Gastrocnemius medialis (tissue), 4 donors: ENCODE data around the gene ZNF605. TPM values are rescaled to one million over a fixed set of nuclear protein-coding genes. Genes with fewer than 3 reads are reported as not detected.
"Not testable (repeated sequence)": the region's sequence is repeated elsewhere in the genome, so short reads cannot be mapped to it uniquely, and the experiment has no call there.

Source experiments
- ATAC-seq, 2 donors: fragments of 150-250 bp; one replicate each; pipeline ENCODE4 v1.9.1; 2016
- DNase-seq, 2 donors: peaks; one replicate each; pipeline ENCODE4 v3.0.0-alpha.2; 2019
- H3K27ac ChIP-seq, 4 donors: fragments of 200-600 bp; sonication (generic); 1 replicate in 1 of 4; 2 replicates in 3 of 4; pipeline ENCODE4 v1.5.1; 2016 to 2018; ENCODE audit warnings: mild to moderate bottlenecking in 2 of 4, moderate library complexity in 1 of 4
- H3K27me3 ChIP-seq, 3 donors: fragments of 200-600 bp; sonication (generic) in 2 of 3; 1 replicate in 1 of 3; 2 replicates in 2 of 3; pipeline versions ENCODE4 v1.5.1 to v1.6.0; 2016 to 2019; ENCODE audit warnings: mild to moderate bottlenecking in 1 of 3, moderate library complexity in 1 of 3
- H3K36me3 ChIP-seq, 2 donors: fragments of 200-600 bp; sonication (generic) in 1 of 2; one replicate each; pipeline ENCODE4 v1.5.1; 2017 to 2018
- H3K4me1 ChIP-seq, 2 donors: fragments of 200-600 bp; sonication (generic) in 1 of 2; one replicate each; pipeline ENCODE4 v1.5.1; 2016 to 2017; ENCODE audit warnings: mild to moderate bottlenecking in 2 of 2
- H3K4me3 ChIP-seq, 4 donors: fragments of 200-600 bp; sonication (generic) in 3 of 4; 1 replicate in 1 of 4; 2 replicates in 3 of 4; pipeline ENCODE4 v1.5.1; 2016 to 2019; ENCODE audit warnings: mild to moderate bottlenecking in 2 of 4
- H3K9me3 ChIP-seq, 3 donors: fragments of 200-600 bp; sonication (generic) in 2 of 3; 1 replicate in 1 of 3; 2 replicates in 2 of 3; pipeline ENCODE4 v1.5.1; 2016 to 2019
- POLR2A ChIP-seq, 2 donors: fragments of 450-650 bp; IDR thresholded peaks; one replicate each; pipeline ENCODE4 v1.6.1; 2017; ENCODE audit warnings: antibody characterized with exemption in 2 of 2, mild to moderate bottlenecking in 2 of 2, moderate library complexity in 2 of 2
- in situ Hi-C, 4 donors: fragments of 200-750 bp; cut with MboI; loops; one replicate each; pipeline versions ENCODE4 v1.15.0 to v1.8.0; 2017; ENCODE audit warnings: low sequenced_read_pairs in 4 of 4
- intact Hi-C: fragments of 100-400 bp; cut with DNase I; formaldehyde crosslinking; loops from one replicate; pipeline ENCODE4 v1.15.1; 2023; ENCODE audit warnings: low total_unique reads
- total RNA-seq, 4 donors: library from RNA; depleted of rRNA; stranded (reverse); fragments of >200 nt; gene quantifications; one replicate each; pipeline versions ENCODE4 v1.1.0 to v1.2.3, GENCODE V29; 2016
- TF ChIP-seq, protein P1 (sequence below), 5 experiments: fragments of 450-650 bp in 3 of 5; fragments of 200-600 bp in 2 of 5; sonication (generic) in 2 of 5; IDR thresholded peaks in 4 of 5; conservative IDR thresholded peaks in 1 of 5; 1 replicate in 4 of 5; 2 replicates in 1 of 5; pipeline ENCODE4 v1.5.1; 2016 to 2019; ENCODE audit warnings: antibody characterized with exemption in 5 of 5, mild to moderate bottlenecking in 3 of 5, moderate library complexity in 3 of 5

ZNF605 gene
- total RNA-seq, 4 donors from 2014 or later: 2.1 to 4.6 (median 2.2) TPM

- ATAC-seq (peak; percentile 92 to 96), DNase-seq (peak; percentile 75 to 82)
- Histone ChIP-seq H3K27ac (peak overlapping the region; percentile 49 to 69 (median 60)), H3K9me3 (peaks cover 0 to 18% (median 3%) of the 10 kb centered on the region in 3 donors), H3K36me3 (no peaks in the 10 kb centered on the region), H3K27me3 (peaks cover 0 to 18% (median 7%) of the 10 kb centered on the region in 3 donors), H3K4me1 (no peaks in the 10 kb centered on the region), H3K4me3 (peak overlapping the region; percentile 53 to 59 (median 58))
- TF ChIP-seq, protein P1, sequence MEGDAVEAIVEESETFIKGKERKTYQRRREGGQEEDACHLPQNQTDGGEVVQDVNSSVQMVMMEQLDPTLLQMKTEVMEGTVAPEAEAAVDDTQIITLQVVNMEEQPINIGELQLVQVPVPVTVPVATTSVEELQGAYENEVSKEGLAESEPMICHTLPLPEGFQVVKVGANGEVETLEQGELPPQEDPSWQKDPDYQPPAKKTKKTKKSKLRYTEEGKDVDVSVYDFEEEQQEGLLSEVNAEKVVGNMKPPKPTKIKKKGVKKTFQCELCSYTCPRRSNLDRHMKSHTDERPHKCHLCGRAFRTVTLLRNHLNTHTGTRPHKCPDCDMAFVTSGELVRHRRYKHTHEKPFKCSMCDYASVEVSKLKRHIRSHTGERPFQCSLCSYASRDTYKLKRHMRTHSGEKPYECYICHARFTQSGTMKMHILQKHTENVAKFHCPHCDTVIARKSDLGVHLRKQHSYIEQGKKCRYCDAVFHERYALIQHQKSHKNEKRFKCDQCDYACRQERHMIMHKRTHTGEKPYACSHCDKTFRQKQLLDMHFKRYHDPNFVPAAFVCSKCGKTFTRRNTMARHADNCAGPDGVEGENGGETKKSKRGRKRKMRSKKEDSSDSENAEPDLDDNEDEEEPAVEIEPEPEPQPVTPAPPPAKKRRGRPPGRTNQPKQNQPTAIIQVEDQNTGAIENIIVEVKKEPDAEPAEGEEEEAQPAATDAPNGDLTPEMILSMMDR (IDR thresholded peaks at IDR 0.05 in 4 of 5, conservative IDR thresholded peaks at IDR 0.05 in 1 of 5): no peak
- peak in 1 of 2 donors; percentile 20 for TF ChIP-seq POLR2A (IDR thresholded peaks at IDR 0.05)
- in situ Hi-C loops: no loop called here
- intact Hi-C loops: no loop called here
Observed at GRCh38 chr12:132908145-132909029, 47.7 kb downstream of the ZNF605 start.

GRCh38 chr12:132907789-132908144 is 48.3 kb downstream of the ZNF605 start:
- H3K36me3 ChIP-seq, intact Hi-C loops, DNase-seq, in situ Hi-C loops, H3K4me1 ChIP-seq, ATAC-seq: not testable (repeated sequence)
- Histone ChIP-seq H3K27me3 (peaks cover 0 to 18% (median 7%) of the 10 kb centered on the region in 3 donors), H3K27ac (peak overlapping the region; percentile 49 to 69 (median 60)), H3K9me3 (peaks cover 0 to 18% (median 3%) of the 10 kb centered on the region in 3 donors), H3K4me3 (peak overlapping the region; percentile 53 to 59 (median 58))

GRCh38 chr12:132907216-132907615 is 48.9 kb downstream of the ZNF605 start:
- H3K4me1 ChIP-seq: no peaks in the 10 kb centered on the region
- ATAC-seq: no peak
- intact Hi-C loops (no loop called here), in situ Hi-C loops (no loop called here)
- no peaks in the 10 kb centered on the region for H3K36me3 ChIP-seq
- peaks cover 0 to 18% (median 7%) of the 10 kb centered on the region in 3 donors for H3K27me3 ChIP-seq
- DNase-seq: no peak
- H3K4me3 ChIP-seq: peak overlapping the region in 3 of 4 donors; percentile 25 to 57 (median 53)
- peaks cover 0 to 17% (median 3%) of the 10 kb centered on the region in 3 donors for H3K9me3 ChIP-seq
- no peak overlapping the region for H3K27ac ChIP-seq
- TF ChIP-seq POLR2A (IDR thresholded peaks at IDR 0.05): no peak
- TF ChIP-seq, protein P1 (IDR thresholded peaks at IDR 0.05 in 4 of 5, conservative IDR thresholded peaks at IDR 0.05 in 1 of 5): no peak

DNA sequence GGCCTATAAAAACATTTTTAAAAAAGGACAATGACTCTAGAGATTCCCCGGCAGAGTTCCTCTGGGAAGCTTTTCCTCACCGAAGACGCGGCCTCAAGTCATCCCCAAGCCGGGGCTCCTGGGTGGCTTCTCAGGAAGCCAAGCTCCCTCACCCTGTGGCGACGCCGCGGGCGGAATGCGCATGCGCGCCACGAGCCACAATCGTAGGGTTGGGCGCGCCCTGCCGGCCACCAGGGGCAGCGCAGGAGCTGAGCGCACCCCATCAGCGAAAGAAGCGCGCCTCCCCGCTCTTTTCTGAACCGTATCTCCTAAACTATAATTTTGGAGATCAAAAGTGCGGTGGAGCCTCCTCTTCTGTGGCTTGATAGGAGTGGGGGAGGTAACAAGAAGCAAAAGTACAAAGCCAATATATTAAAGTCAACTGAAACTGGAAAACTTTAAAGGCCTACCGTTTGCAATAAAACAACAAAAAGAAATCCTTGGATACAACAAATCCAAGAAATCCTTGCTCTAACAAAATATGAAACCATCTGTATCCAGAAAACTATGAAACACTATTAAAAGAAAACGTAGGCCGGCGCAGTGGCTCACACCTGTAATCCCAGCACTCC is 51.3 kb downstream of the ZNF605 start:
- in situ Hi-C loops (no loop called here), intact Hi-C loops (loop anchor here (2.0 kb wide), 1 partner anchor 22 kb away; no protein-coding TSS in a partner anchor)
- no peak for TF ChIP-seq POLR2A (IDR thresholded peaks at IDR 0.05)
- TF ChIP-seq, protein P1 (IDR thresholded peaks at IDR 0.05 in 4 of 5, conservative IDR thresholded peaks at IDR 0.05 in 1 of 5): peak; percentile 15 to 70 (median 59)
- peak overlapping the region in 2 of 4 donors; percentile 17 to 40 for H3K4me3 ChIP-seq
- no peaks in the 10 kb centered on the region for H3K36me3 ChIP-seq
- H3K27ac ChIP-seq: no peak overlapping the region
- peak; percentile 14 to 32 for DNase-seq
- ATAC-seq: no peak
- H3K4me1 ChIP-seq: no peaks in the 10 kb centered on the region
- no peaks in the 10 kb centered on the region for H3K9me3 ChIP-seq
- H3K27me3 ChIP-seq: peaks cover 0 to 18% (median 7%) of the 10 kb centered on the region in 3 donors

GRCh38 chr12:132899033-132899432 is 57.1 kb downstream of the ZNF605 start:
- Histone ChIP-seq H3K4me3 (no peak overlapping the region), H3K27ac (no peak overlapping the region), H3K9me3 (no peaks in the 10 kb centered on the region), H3K4me1 (no peaks in the 10 kb centered on the region), H3K27me3 (no peaks in the 10 kb centered on the region), H3K36me3 (no peaks in the 10 kb centered on the region)
- intact Hi-C loops (no loop called here), in situ Hi-C loops (no loop called here)
- DNase-seq (no peak), ATAC-seq (no peak)
- TF ChIP-seq POLR2A (IDR thresholded peaks at IDR 0.05): no peak
- TF ChIP-seq, protein P1 (IDR thresholded peaks at IDR 0.05 in 4 of 5, conservative IDR thresholded peaks at IDR 0.05 in 1 of 5): no peak
